Esophagus muscularis mucosa (tissue), 4 donors: ENCODE data around the gene AURKA. TPM values are rescaled to one million over a fixed set of nuclear protein-coding genes. Genes with fewer than 3 reads are reported as not detected.

ENCODE experiments used
- DNase-seq: peaks from one replicate; pipeline ENCODE4 v3.0.0-alpha.2; 2017; ENCODE audit errors: extremely low spot score
- H3K27ac ChIP-seq, 4 donors: fragments of 200-600 bp; sonication (generic); replicated peaks in 1 of 4; 1 replicate in 3 of 4; 2 replicates in 1 of 4; pipeline ENCODE4 v1.5.1; 2016 to 2019; ENCODE audit warnings: mild to moderate bottlenecking in 1 of 4
- H3K27me3 ChIP-seq, 4 donors: fragments of 200-600 bp; sonication (generic); one replicate each; pipeline versions ENCODE4 v1.5.1 to v1.6.0; 2016 to 2019
- H3K36me3 ChIP-seq, 4 donors: fragments of 200-600 bp; sonication (generic); one replicate each; pipeline ENCODE4 v1.5.1; 2016 to 2019
- H3K4me1 ChIP-seq, 4 donors: fragments of 200-600 bp; sonication (generic); one replicate each; pipeline ENCODE4 v1.5.1; 2016 to 2019
- H3K4me3 ChIP-seq, 4 donors: fragments of 200-600 bp; sonication (generic); 1 replicate in 2 of 4; 2 replicates in 2 of 4; pipeline ENCODE4 v1.5.1; 2016 to 2019; ENCODE audit warnings: mild to moderate bottlenecking in 4 of 4, moderate library complexity in 1 of 4
- H3K9me3 ChIP-seq, 4 donors: fragments of 200-600 bp; sonication (generic); 1 replicate in 3 of 4; 2 replicates in 1 of 4; pipeline ENCODE4 v1.5.1; 2016 to 2019
- CTCF ChIP-seq, 3 experiments: fragments of 200-600 bp in 2 of 3; fragments of 450-650 bp in 1 of 3; sonication (generic) in 2 of 3; IDR thresholded peaks; one replicate each; pipeline ENCODE4 v1.5.1; 2017 to 2019; ENCODE audit warnings: antibody characterized with exemption in 3 of 3, mild to moderate bottlenecking in 2 of 3, moderate library complexity in 1 of 3
- EP300 ChIP-seq: sonication (generic); formaldehyde crosslinking; IDR thresholded peaks from one replicate; pipeline ENCODE4 v1.6.1; 2017; ENCODE audit warnings: antibody characterized with exemption
- POLR2A ChIP-seq: fragments of 450-650 bp; IDR thresholded peaks from one replicate; pipeline ENCODE4 v1.6.1; 2017; ENCODE audit warnings: antibody characterized with exemption, moderate library complexity, mild to moderate bottlenecking, low read depth
- POLR2AphosphoS5 ChIP-seq, 2 donors: sonication (generic); formaldehyde crosslinking; IDR thresholded peaks; one replicate each; pipeline ENCODE4 v1.6.1; 2017; ENCODE audit warnings: antibody characterized with exemption in 2 of 2
- WGBS: methylation state at CpG from one replicate; pipeline ENCODE4 v1.1.5; 2018; 5-methylcytosine and 5-hydroxymethylcytosine counted together
- intact Hi-C: fragments of 100-400 bp; cut with DNase I; formaldehyde crosslinking; loops from one replicate; pipeline ENCODE4 v1.15.1; 2023
- total RNA-seq, 4 donors: library from RNA; depleted of rRNA; stranded (reverse); fragments of >200 nt; gene quantifications; one replicate each; pipeline versions ENCODE4 v1.1.0 to v1.2.1, GENCODE V29; 2016

Gene AURKA
- total RNA-seq, 4 donors from 2014 or later: 0.66 to 2.1 (median 1.4) TPM

DNA sequence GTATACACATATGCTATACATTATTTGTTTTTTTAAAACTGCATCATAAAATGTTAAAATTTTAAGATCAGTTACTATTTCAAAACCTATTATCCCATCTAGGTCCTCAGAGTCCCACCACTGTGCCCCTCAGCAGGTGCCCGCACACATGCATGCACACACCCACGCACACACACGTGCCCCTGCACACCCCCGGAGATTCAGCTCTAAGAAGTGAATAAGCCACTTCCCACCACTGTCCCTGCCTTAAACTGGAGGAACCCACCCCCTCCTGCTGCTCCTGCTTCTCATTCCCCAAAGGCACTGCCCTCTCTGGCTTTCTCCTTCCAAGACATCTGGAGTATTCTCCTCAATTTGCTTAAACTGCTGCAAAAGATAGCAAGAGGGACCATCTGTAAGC lies 38.7 kb downstream of the AURKA start:
- no peak overlapping the region for H3K27ac ChIP-seq
- WGBS: 82% methylated on average over 4 of the region's 4 CpGs
- intact Hi-C loops: no loop called here

GRCh38 chr20:56352345-56353055 lies 39.5 kb downstream of the AURKA start:
- no peaks in the 10 kb centered on the region for H3K9me3 ChIP-seq
- no peaks in the 10 kb centered on the region for H3K36me3 ChIP-seq
- no peak overlapping the region for H3K27ac ChIP-seq
- intact Hi-C loops: no loop called here
- 62% methylated on average over 5 of the region's 5 CpGs for WGBS
- DNase-seq: no peak
- peaks cover 0 to 15% (median under 1%) of the 10 kb centered on the region in 4 donors for H3K27me3 ChIP-seq
- no peak overlapping the region for H3K4me3 ChIP-seq
- no peaks in the 10 kb centered on the region for H3K4me1 ChIP-seq
- TF ChIP-seq EP300: no peak
- no peak for TF ChIP-seq POLR2A
- TF ChIP-seq POLR2AphosphoS5 (IDR thresholded peaks at IDR 0.05): no peak
- TF ChIP-seq CTCF (IDR thresholded peaks at IDR 0.05): no peak

More for the DNA sequence above, 38.7 kb downstream of the AURKA start:
- Histone ChIP-seq H3K4me1 (peaks cover 0 to 3% (median under 1%) of the 10 kb centered on the region in 4 donors), H3K27me3 (peaks cover 0 to 9% (median 0%) of the 10 kb centered on the region in 4 donors), H3K36me3 (no peaks in the 10 kb centered on the region), H3K9me3 (no peaks in the 10 kb centered on the region), H3K4me3 (no peak overlapping the region)
- TF ChIP-seq POLR2A: no peak
- TF ChIP-seq POLR2AphosphoS5 (IDR thresholded peaks at IDR 0.05): no peak
- no peak for TF ChIP-seq CTCF (IDR thresholded peaks at IDR 0.05)
- no peak for TF ChIP-seq EP300
- no peak for DNase-seq

DNA sequence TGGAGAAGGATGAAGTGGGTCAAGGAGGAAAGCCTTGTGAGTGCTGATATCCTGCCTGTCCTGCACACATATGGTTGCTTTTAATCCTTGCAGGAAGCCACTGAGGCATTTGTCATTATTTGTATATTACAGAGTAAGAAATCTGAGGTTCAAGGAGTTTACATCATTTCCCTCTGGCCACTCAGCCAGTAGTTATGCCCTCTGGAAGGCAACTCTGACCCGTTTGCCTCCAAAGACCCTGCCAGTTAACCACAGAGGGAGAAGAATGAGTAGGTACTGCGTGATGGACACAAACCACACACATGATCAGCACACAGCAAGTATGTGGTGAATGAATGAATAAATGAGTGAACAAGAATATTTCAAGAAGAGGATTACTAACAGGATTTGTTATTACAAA lies 41.2 kb downstream of the AURKA start:
- intact Hi-C loops: no loop called here

GRCh38 chr20:56348746-56349145 lies 43.3 kb downstream of the AURKA start:
- no peak for TF ChIP-seq POLR2AphosphoS5 (IDR thresholded peaks at IDR 0.05)
- TF ChIP-seq EP300: no peak
- TF ChIP-seq POLR2A: no peak
- TF ChIP-seq CTCF (IDR thresholded peaks at IDR 0.05): no peak
- H3K4me3 ChIP-seq: no peak overlapping the region
- peaks cover 2 to 5% (median 5%) of the 10 kb centered on the region in 4 donors for H3K4me1 ChIP-seq
- WGBS: 27% methylated on average over 3 of the region's 3 CpGs
- DNase-seq: no peak
- H3K9me3 ChIP-seq: no peaks in the 10 kb centered on the region
- no peaks in the 10 kb centered on the region for H3K36me3 ChIP-seq
- H3K27ac ChIP-seq: no peak overlapping the region
- intact Hi-C loops: no loop called here
- peaks cover 0 to 48% (median 4%) of the 10 kb centered on the region in 4 donors for H3K27me3 ChIP-seq

More for the DNA sequence above, 41.2 kb downstream of the AURKA start:
- Histone ChIP-seq H3K9me3 (no peaks in the 10 kb centered on the region), H3K27ac (no peak overlapping the region), H3K27me3 (peaks cover 0 to 27% (median 2%) of the 10 kb centered on the region in 4 donors), H3K4me1 (no peaks in the 10 kb centered on the region), H3K4me3 (no peak overlapping the region), H3K36me3 (no peaks in the 10 kb centered on the region)
- TF ChIP-seq CTCF (IDR thresholded peaks at IDR 0.05) (no peak), POLR2AphosphoS5 (IDR thresholded peaks at IDR 0.05) (no peak), EP300 (no peak), POLR2A (no peak)
- WGBS: 59% methylated on average over 2 of the region's 2 CpGs
- no peak for DNase-seq
